Measurements from ENCODE around the gene AKIRIN1.
"Not testable (repeated sequence)": the region's sequence is repeated elsewhere in the genome, so short reads cannot be mapped to it uniquely, and the experiment has no call there.

The AKIRIN1 gene

GRCh38 chr1:38997034-38997900, 6.2 kb downstream of the AKIRIN1 start:
- no peak for DNase-seq

GRCh38 chr1:38997901-38998190, 6.8 kb downstream of the AKIRIN1 start:
- DNase-seq: no peak

DNA sequence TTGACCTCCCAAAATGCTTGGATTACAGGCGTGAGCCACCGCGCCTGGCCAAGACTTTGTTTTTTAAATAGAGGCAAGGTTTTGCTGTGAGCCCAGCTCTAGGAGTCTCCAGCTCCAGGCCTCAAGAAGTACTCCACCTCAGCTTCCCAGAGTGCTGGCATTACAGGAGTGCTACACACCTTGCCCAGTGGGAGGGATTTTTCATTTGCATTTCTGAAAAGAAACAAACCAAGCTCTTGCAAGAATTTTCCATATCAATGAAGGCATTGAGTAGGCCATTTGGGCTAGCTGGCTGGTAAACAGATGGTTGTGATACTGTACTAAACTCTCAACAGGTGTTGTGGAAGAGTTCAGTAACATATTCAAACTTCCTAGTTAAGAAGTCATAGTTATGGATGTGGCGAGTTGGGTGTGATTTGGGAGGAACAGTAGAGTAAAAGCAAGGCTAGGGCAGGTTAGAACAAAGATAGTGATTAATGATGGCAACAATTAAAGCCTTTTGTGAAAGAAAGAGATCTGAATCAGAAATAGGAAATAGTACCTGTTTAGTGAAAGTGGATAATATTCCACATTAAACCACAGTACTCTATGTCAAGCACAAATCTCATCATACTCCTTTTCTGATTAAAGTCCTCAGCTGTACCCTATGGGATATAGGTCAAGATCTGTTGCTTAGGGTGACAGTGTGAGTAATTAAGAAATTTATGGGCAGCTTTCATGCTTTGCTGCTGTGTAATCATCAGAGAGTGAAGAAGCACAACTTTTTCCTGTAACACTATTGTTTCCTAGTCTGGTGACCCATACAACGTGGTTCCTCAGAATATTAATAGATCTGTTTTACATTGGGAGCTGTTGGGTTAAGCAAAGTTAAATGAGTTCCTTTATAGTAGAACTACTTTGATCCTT, 10.7 kb downstream of the AKIRIN1 start:
- no peak for DNase-seq

- no peak for DNase-seq
Observed at GRCh38 chr1:39003281-39003680, 12.2 kb downstream of the AKIRIN1 start.

- no peak for DNase-seq
Observed at GRCh38 chr1:39003794-39004193, 12.7 kb downstream of the AKIRIN1 start.

DNA sequence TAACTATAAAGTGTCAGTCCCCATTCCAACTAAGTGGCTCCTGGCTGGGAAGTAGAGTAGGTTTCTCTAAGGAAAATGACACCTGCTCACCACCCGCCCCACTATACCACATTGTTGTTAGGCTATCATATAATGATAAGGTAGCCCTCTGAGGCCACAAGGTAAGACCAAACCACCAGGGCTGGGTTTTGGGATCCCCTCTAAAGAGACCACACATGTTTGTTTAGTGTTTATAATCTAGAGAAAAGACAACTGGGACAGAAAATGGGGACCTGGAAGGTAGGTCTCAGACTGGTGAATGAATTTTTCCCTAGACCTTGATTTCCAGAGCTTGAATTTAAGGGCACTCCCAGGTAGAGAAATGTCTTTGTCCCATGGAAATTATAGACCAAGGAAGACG, 15.2 kb downstream of the AKIRIN1 start:
- DNase-seq: no peak

- DNase-seq: no peak
Observed at GRCh38 chr1:39006726-39007645, 15.9 kb downstream of the AKIRIN1 start.

GRCh38 chr1:39014956-39015355, 23.9 kb downstream of the AKIRIN1 start:
- DNase-seq: not testable (repeated sequence)

- DNase-seq: no peak
Observed at GRCh38 chr1:39016604-39017171, 25.6 kb downstream of the AKIRIN1 start.

DNA sequence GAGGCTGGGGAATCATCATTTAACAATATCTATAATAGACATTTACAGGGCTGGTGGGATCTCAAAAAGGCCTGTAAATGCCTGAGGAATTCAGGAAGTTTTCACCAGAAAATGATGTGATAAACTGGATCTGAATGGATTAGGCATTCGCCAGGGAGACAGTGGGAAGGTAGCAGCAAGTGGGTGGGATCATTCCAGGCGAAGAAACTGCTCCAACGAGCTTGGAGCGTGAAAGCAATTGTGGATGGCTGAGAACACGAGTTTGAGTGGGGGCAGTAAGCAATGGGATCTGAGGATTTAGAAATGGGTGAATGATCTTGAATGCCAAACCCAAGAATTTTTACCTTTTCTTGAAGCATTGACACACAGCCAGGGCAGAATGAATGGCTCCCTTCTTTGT, 26.2 kb downstream of the AKIRIN1 start:
- DNase-seq: no peak

DNA sequence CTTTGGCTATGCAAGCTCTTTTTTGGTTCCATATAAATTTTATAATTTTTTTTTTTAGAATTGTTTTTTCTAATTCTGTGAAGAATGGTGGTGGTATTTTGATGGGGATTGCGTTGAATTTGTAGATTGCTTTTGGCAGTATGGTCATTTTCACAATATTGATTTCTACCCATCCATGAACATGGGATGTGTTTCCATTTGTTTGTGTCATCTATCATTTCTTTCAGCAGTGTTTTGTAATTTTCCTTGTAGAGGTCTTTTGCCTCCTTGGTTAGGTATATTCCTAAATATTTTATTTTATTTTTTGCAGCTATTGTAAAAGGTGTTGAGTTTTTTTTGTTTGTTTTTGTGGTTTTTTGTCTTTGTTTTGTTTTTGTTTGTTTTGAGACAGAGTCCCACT, 29.4 kb downstream of the AKIRIN1 start:
- DNase-seq: not testable (repeated sequence)

DNA sequence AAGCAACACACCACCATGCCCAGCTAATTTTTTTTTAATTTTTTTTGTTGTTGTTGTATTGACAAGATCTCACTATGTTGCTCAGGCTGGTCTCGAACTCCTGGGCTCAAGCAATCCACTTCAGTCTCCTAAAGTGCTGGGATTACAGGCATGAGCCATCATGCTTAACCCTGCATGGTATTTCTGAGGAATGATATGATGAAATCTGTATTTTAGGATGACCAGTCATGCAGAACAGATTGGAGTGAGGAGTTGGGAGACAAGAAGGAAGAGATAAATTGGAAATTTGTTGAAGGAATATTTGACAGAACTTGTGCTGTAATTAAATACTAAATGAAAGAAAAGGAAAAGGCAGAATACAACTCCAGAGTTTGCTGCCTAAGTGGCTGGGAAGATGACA, 30.4 kb downstream of the AKIRIN1 start:
- DNase-seq: no peak

GRCh38 chr1:39023140-39023539, 32.1 kb downstream of the AKIRIN1 start:
- no peak for DNase-seq

DNA sequence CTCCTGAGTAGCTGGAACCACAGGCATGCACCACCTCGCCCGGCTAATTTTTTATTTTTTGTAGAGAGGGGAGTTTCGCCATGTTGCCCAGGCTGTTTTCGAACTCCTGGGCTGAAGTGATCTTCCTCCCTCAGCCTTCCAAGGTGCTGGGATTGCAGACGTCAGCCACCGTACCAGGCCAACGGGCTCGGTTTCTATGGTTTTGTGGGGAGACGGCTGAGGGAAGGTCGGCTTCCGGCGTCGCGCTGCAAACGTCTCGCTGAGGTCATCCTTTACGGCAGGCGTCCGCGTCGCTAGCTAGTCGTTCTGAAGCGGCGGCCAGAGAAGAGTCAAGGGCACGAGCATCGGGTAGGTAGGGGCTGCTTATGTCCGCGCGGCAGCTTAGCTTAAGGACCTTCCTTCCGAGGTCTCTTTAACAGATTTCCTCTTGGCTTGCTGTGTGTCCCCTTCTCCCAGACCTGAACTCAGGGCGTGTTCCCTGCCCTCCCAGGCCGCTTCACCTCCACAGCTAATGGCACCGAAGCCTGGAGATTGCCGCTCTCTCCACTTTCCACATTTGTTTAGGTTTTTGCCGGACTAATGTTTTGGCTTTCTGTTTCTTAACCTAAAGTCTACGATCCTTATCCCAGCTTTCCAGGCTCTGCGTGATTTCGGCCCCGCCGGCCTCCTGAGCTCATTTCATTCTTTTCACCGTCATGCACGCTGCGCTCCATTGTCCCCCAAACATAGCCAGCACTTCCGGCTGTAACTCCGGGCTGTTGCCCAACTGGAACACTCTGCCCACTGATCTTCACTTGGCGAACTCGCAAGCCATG, 35.2 kb downstream of the AKIRIN1 start, which contains the start of gene NDUFS5:
TSS of gene NDUFS5 (plus strand) at position 300 of the 815 bp plus-strand sequence. CDS start 2,375 bp downstream, outside the sequence.
- DNase-seq: peak; percentile 81

GRCh38 chr1:39026866-39027507, 35.9 kb downstream of the AKIRIN1 start:
- no peak for DNase-seq

DNA sequence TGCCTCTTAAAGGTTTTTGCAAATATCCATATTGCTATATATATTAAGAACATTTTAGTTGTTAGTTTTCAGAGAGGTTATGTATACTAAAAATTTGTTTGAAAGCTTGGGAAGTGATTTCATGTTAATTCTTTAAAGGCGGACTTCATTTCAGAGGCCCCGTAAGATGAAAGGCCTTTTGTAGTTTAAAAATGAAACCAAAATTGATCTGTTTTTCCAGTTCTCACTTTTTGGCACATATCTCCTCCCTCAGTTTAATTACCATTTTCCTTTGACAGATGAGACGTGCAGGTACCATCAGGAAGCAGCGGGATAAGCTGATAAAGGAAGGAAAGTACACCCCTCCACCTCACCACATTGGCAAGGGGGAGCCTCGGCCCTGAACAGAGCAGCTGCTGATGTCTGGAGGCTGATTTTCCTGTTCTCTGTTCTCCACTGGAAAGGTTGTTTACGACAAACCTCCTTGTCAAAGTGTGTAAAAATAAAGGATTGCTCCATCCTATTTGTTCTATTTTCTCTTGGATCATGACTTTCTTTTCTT, 43.1 kb downstream of the AKIRIN1 start:
- DNase-seq: no peak

DNA sequence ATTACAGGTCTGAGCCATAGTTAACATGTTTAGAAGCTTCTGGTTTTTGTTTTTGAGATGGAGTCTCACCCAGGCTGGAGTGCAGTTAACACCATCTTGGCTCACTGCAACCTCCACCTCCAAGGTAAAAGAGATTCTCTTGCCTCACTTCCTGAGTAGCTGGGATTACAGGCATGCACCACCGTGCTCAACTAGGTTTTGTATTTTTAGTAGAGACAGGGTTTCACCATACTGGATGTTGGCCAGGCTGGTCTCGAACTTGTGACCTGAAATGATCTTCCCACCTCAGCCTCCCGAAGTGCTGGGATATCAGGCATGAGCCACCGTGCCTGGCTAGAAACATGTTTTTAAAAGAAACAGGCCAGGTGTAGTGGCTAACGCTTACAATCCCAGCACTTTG, 45.6 kb downstream of the AKIRIN1 start:
- DNase-seq: no peak

- no peak for DNase-seq
Observed at GRCh38 chr1:39043513-39043912, 52.4 kb downstream of the AKIRIN1 start.

DNA sequence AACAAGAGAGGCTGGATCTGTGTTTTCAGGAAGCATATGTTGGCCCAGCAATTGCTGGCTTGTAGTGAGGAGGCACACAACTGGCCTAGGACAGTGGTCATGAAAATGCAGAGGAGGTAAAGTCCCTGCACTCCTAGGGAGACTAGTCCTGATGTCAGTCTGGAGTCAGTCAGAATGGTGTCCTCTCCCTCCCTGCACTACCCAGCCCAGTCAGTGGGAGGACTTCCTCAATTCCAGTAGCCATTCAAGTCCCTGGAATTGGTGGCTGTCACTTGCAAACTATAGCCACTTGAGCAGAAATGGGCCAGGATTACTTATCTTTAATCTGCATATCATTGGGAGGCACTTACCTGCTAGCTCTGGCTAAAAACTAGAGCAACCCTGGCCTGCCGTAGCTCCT, 53.7 kb downstream of the AKIRIN1 start:
- DNase-seq: no peak

DNA sequence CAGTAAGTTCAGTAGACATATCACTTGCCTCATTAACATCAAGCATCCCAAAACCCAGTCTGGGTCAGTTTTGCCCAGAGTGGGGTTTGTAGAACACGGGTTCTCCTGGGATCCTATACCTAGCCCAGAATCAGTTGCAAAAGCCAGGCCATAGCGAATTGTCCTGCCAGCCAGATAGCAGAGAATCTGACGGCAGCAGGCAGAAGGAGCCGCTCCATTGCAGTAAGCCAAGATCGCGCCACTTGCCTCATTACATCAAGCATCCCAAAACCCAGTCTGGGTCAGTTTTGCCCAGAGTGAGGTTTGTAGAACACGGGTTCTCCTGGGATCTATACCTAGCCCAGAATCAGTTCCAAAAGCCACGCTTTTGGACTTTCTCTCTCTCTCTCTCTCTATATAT, 54.2 kb downstream of the AKIRIN1 start:
- DNase-seq: no peak
